Activated T-cell treated with anti-CD3 and anti-CD28 coated beads, Interleukin-2, amount 50 U/mL, for 48 hours (primary cell): Measurements from ENCODE around the gene TRIM33.
"Not testable (repeated sequence)": the region's sequence is repeated elsewhere in the genome, so short reads cannot be mapped to it uniquely, and the experiment has no call there.

ENCODE experiments used
- DNase-seq, 2 experiments: peaks; one replicate each; pipeline ENCODE4 v3.0.0-alpha.2; 2020

The TRIM33 gene

GRCh38 chr1:114462963-114463362, 48.0 kb downstream of the TRIM33 start:
- DNase-seq, result no peak

- no peak for DNase-seq
These were observed 48.7 kb downstream of the TRIM33 start for GRCh38 chr1:114462341-114462740.

GRCh38 chr1:114458237-114458777, 52.7 kb downstream of the TRIM33 start:
- no peak for DNase-seq

GRCh38 chr1:114457675-114458236, 53.2 kb downstream of the TRIM33 start:
- DNase-seq, result no peak

GRCh38 chr1:114456586-114456985, 54.4 kb downstream of the TRIM33 start:
- no peak for DNase-seq

GRCh38 chr1:114455102-114455785, 55.8 kb downstream of the TRIM33 start:
- DNase-seq, result no peak

- DNase-seq, result no peak
These were observed 56.5 kb downstream of the TRIM33 start for GRCh38 chr1:114454539-114454938.

- DNase-seq, result no peak
These were observed 57.6 kb downstream of the TRIM33 start for GRCh38 chr1:114453361-114453784.

GRCh38 chr1:114448370-114449036, 62.5 kb downstream of the TRIM33 start:
- DNase-seq, result no peak

- no peak for DNase-seq
These were observed 64.8 kb downstream of the TRIM33 start for GRCh38 chr1:114446198-114446597.

GRCh38 chr1:114443226-114443625, 67.8 kb downstream of the TRIM33 start:
- DNase-seq, result not testable (repeated sequence)

GRCh38 chr1:114441332-114441731, 69.7 kb downstream of the TRIM33 start:
- DNase-seq, result no peak

- DNase-seq, result no peak
These were observed 71.6 kb downstream of the TRIM33 start for GRCh38 chr1:114439369-114439768.

GRCh38 chr1:114437812-114438211, 73.2 kb downstream of the TRIM33 start:
- DNase-seq, result no peak

- no peak for DNase-seq
These were observed 74.2 kb downstream of the TRIM33 start for GRCh38 chr1:114436799-114437198.

- no peak for DNase-seq
These were observed 75.8 kb downstream of the TRIM33 start for GRCh38 chr1:114435088-114435715.

GRCh38 chr1:114431026-114431425, 80.0 kb downstream of the TRIM33 start:
- no peak for DNase-seq

GRCh38 chr1:114428083-114428754, 82.8 kb downstream of the TRIM33 start:
- no peak for DNase-seq

GRCh38 chr1:114427612-114428011, 83.4 kb downstream of the TRIM33 start:
- DNase-seq, result no peak

- DNase-seq, result no peak
These were observed 87.5 kb downstream of the TRIM33 start for GRCh38 chr1:114423455-114423854.

- DNase-seq, result not testable (repeated sequence)
These were observed 92.1 kb downstream of the TRIM33 start for GRCh38 chr1:114418948-114419347.

- DNase-seq, result no peak
These were observed 113.4 kb downstream of the TRIM33 start for GRCh38 chr1:114397601-114398000.

GRCh38 chr1:114395863-114396262, 115.1 kb downstream of the TRIM33 start:
- no peak for DNase-seq
